Keratinocyte (primary cell): Measurements from ENCODE around the gene CLECL1. TPM values are rescaled to one million over a fixed set of nuclear protein-coding genes. Genes with fewer than 3 reads are reported as not detected.

ENCODE experiments used
- DNase-seq: peaks from one replicate; pipeline ENCODE4 v3.0.0-alpha.2; 2011; ENCODE audit warnings: low read depth, missing footprints, low spot score
- FAIRE-seq: peaks from 2 replicates; lab custom pipeline; 2011; peaks lifted over from hg19 to GRCh38; lab: Jason Lieb, UNC
- H2AFZ ChIP-seq: 2 replicates; pipeline ENCODE4 v1.6.0; 2012; ENCODE audit warnings: low read length, control low read depth, inconsistent platforms; ENCODE audit not compliant: control insufficient read depth
- H3K27ac ChIP-seq: 2 replicates; pipeline ENCODE4 v1.5.1; 2011; ENCODE audit warnings: low read length; ENCODE audit not compliant: control insufficient read depth, insufficient read depth
- H3K27me3 ChIP-seq: 3 replicates; pipeline ENCODE4 v1.6.0; 2011; ENCODE audit warnings: low read length; ENCODE audit not compliant: control insufficient read depth, insufficient read depth; ENCODE audit errors: extremely low read depth
- H3K36me3 ChIP-seq, 2 experiments: 2 replicates in 1 of 2; 3 replicates in 1 of 2; pipeline ENCODE4 v1.5.1; 2011; ENCODE audit warnings: low read length in 2 of 2, mild to moderate bottlenecking in 1 of 2; ENCODE audit not compliant: control insufficient read depth in 2 of 2, insufficient read depth in 2 of 2; ENCODE audit errors: extremely low read depth in 1 of 2
- H3K4me1 ChIP-seq: 3 replicates; pipeline ENCODE4 v1.5.1; 2011; ENCODE audit warnings: low read length; ENCODE audit not compliant: control insufficient read depth, insufficient read depth; ENCODE audit errors: extremely low read depth
- H3K4me2 ChIP-seq: 3 replicates; pipeline ENCODE4 v1.6.0; 2011; ENCODE audit warnings: low read depth, low read length; ENCODE audit not compliant: control insufficient read depth, insufficient read depth; ENCODE audit errors: extremely low read depth
- H3K4me3 ChIP-seq, 3 experiments: fragments of 200-600 bp in 1 of 3; sonication (generic) in 1 of 3; 2 replicates in 2 of 3; 3 replicates in 1 of 3; pipeline ENCODE4 v1.5.1; 2011 to 2016; ENCODE audit warnings: low read length in 3 of 3, mild to moderate bottlenecking in 3 of 3, control low read depth in 2 of 3, inconsistent platforms in 1 of 3, low read depth in 1 of 3, mixed read lengths in 1 of 3, mixed run types in 1 of 3, moderate library complexity in 1 of 3; ENCODE audit not compliant: control insufficient read depth in 2 of 3, insufficient read depth in 2 of 3; ENCODE audit errors: extremely low read depth in 1 of 3
- H3K79me2 ChIP-seq: 2 replicates; pipeline ENCODE4 v1.6.0; 2012; ENCODE audit warnings: low read length; ENCODE audit not compliant: control insufficient read depth, insufficient read depth
- H3K9ac ChIP-seq: 3 replicates; pipeline ENCODE4 v1.6.0; 2011; ENCODE audit warnings: low read length; ENCODE audit not compliant: control insufficient read depth, insufficient read depth; ENCODE audit errors: extremely low read depth
- H3K9me1 ChIP-seq: 3 replicates; pipeline ENCODE4 v1.6.0; 2011; ENCODE audit warnings: low read length; ENCODE audit not compliant: control insufficient read depth, insufficient read depth; ENCODE audit errors: extremely low read depth
- H3K9me3 ChIP-seq: 2 replicates; pipeline ENCODE4 v1.5.1; 2012; ENCODE audit warnings: low read depth, low read length; ENCODE audit not compliant: control insufficient read depth
- H4K20me1 ChIP-seq: 3 replicates; pipeline ENCODE4 v1.6.0; 2011; ENCODE audit warnings: low read length; ENCODE audit not compliant: control insufficient read depth, insufficient read depth; ENCODE audit errors: extremely low read depth
- CTCF ChIP-seq, 3 experiments: IDR thresholded peaks in 1 of 3; conservative IDR thresholded peaks in 1 of 3; optimal IDR thresholded peaks in 1 of 3; 2 replicates in 2 of 3; 3 replicates in 1 of 3; pipeline versions ENCODE3 to v1.5.1; 2011; ENCODE audit warnings: low read length in 3 of 3, mild to moderate bottlenecking in 3 of 3, moderate library complexity in 2 of 3, control low read depth in 1 of 3, inconsistent platforms in 1 of 3; ENCODE audit not compliant: insufficient read depth in 2 of 3; ENCODE audit errors: extremely low read depth in 1 of 3
- EZH2 ChIP-seq: IDR thresholded peaks from one replicate; pipeline ENCODE4 v1.6.1; 2012; ENCODE audit warnings: inconsistent platforms, mild to moderate bottlenecking, low read length, moderate library complexity
- dilution Hi-C: fragments of 300-500 bp; cut with MboI; formaldehyde crosslinking; loops from one replicate; pipeline ENCODE4 v1.7.0; 2020; ENCODE audit warnings: low sequenced_read_pairs; ENCODE audit not compliant: extremely low pct_ligation_motif_present
- polyA plus RNA-seq, 5 experiments: library from polyadenylated mRNA; depleted of rRNA in 3 of 5; stranded (reverse) in 3 of 5; stranded (forward) in 1 of 5; unstranded in 1 of 5; fragments of >200 nt; gene quantifications; 1 replicate in 1 of 5; 2 replicates in 3 of 5; 3 replicates in 1 of 5; pipeline versions ENCODE4 v1.2.1 to v1.2.3, GENCODE V29; 2011 to 2012; ENCODE audit warnings: missing spikeins in 2 of 5, low read depth in 1 of 5, low replicate concordance in 1 of 5

The CLECL1 gene
- polyA plus RNA-seq, 1 donor (not counting 4 experiments of a cell fraction or from before 2014, with no cell fraction given), result not detected

GRCh38 chr12:9673404-9674225 lies 59.3 kb downstream of the CLECL1 start:
- Histone ChIP-seq H3K27ac (peak overlapping the region; percentile 66), H4K20me1 (no peaks in the 10 kb centered on the region), H3K9me1 (no peaks in the 10 kb centered on the region), H3K9ac (no peak overlapping the region), H3K4me3 (no peak overlapping the region), H3K36me3 (no peaks in the 10 kb centered on the region), H3K4me1 (peaks cover 16% of the 10 kb centered on the region), H2AFZ (peak overlapping the region; percentile 51), H3K4me2 (peak overlapping the region; percentile 57), H3K27me3 (no peaks in the 10 kb centered on the region), H3K79me2 (no peaks in the 10 kb centered on the region), H3K9me3 (no peaks in the 10 kb centered on the region)
- DNase-seq (peak; percentile 66), FAIRE-seq (peak; percentile 92)
- dilution Hi-C loops, result no loop called here
- TF ChIP-seq EZH2 (no peak), CTCF (optimal IDR thresholded peaks at IDR 0.05 in 1 of 3, IDR thresholded peaks at IDR 0.05 in 1 of 3, conservative IDR thresholded peaks at IDR 0.05 in 1 of 3; ENCODE audit: extremely low read depth in 1 of 3, insufficient read depth in 2 of 3, low read length in 3 of 3) (no peak)

Other genes starting within 250 kb of the CLECL1 start
- gene KLRB1, start 125.2 kb downstream of the CLECL1 start, polyA plus RNA-seq, result not detected in 3 replicates
- gene CLEC2D, start 63.4 kb downstream of the CLECL1 start, polyA plus RNA-seq, result 0.65 to 2.3 TPM (median 1.6 TPM) in 3 replicates
- gene CD69, start 27.8 kb upstream of the CLECL1 start, polyA plus RNA-seq, result not detected in 3 replicates
- 0.12 TPM in 1 of 3 replicates, not detected in the others for gene KLRF1, start 94.4 kb upstream of the CLECL1 start, polyA plus RNA-seq
- gene CLEC2B, start 136.3 kb upstream of the CLECL1 start, polyA plus RNA-seq, result 5.2 to 31.3 TPM (median 20.9 TPM) in 3 replicates
- not detected in 3 replicates for gene KLRF2, start 148.4 kb upstream of the CLECL1 start, polyA plus RNA-seq
- 0.27 to 0.94 TPM (median 0.88 TPM) in 3 replicates for gene CLEC2A, start 199.3 kb upstream of the CLECL1 start, polyA plus RNA-seq
- not detected in 3 replicates for gene CLEC12A, start 238.3 kb upstream of the CLECL1 start, polyA plus RNA-seq